B cell (primary cell): ENCODE data around the gene SELENON. TPM values are rescaled to one million over a fixed set of nuclear protein-coding genes. Genes with fewer than 3 reads are reported as not detected.

ENCODE experiments used
- ATAC-seq: fragments of 200-7000 bp; cut with Tn5 transposase; one replicate; pipeline ENCODE4 v1.10.0; 2021; ENCODE audit warnings: low read depth, mild to moderate bottlenecking, moderate number of reproducible peaks, moderate library complexity
- CTCF ChIA-PET: fragments of 350-600 bp; sonication (Branson Sonifier 250); formaldehyde crosslinking; loops from one replicate; lab custom pipeline; 2021; ENCODE audit warnings: antibody characterized with exemption, inconsistent platforms; lab: Charles Lee
- POLR2A ChIA-PET: fragments of 350-600 bp; sonication (Branson Sonifier 250); formaldehyde crosslinking; loops from one replicate; lab custom pipeline; 2021; ENCODE audit warnings: antibody characterized with exemption; lab: Charles Lee
- DNase-seq: peaks from one replicate; pipeline ENCODE4 v3.0.0; 2013
- H2AFZ ChIP-seq: 2 replicates; pipeline ENCODE4 v1.6.1; 2012; ENCODE audit warnings: mild to moderate bottlenecking, low read depth, low read length; ENCODE audit not compliant: insufficient read depth, poor library complexity, severe bottlenecking
- H3K27ac ChIP-seq, 2 donors: 1 replicate in 1 of 2; 2 replicates in 1 of 2; pipeline ENCODE4 v1.5.1; 2012 to 2013; ENCODE audit warnings: low read length in 2 of 2, mild to moderate bottlenecking in 2 of 2, moderate library complexity in 1 of 2
- H3K27me3 ChIP-seq, 4 experiments: fragments of 200-600 bp in 1 of 4; sonication (generic) in 1 of 4; replicated peaks in 1 of 4; 1 replicate in 2 of 4; 2 replicates in 2 of 4; pipeline versions ENCODE4 v1.6.1 to v1.7.0; 2013 to 2016; ENCODE audit warnings: low read length in 3 of 4, mild to moderate bottlenecking in 2 of 4, mixed read lengths in 1 of 4, moderate library complexity in 1 of 4; ENCODE audit not compliant: insufficient read depth in 4 of 4, control insufficient read depth in 3 of 4; ENCODE audit errors: control extremely low read depth in 1 of 4
- H3K36me3 ChIP-seq, 2 experiments: replicated peaks in 1 of 2; 1 replicate in 1 of 2; 2 replicates in 1 of 2; pipeline versions ENCODE4 v1.6.1 to v1.7.1; 2013; ENCODE audit warnings: low read length in 1 of 2; ENCODE audit not compliant: insufficient read depth in 2 of 2, control insufficient read depth in 1 of 2; ENCODE audit errors: control extremely low read depth in 1 of 2, extremely low read depth in 1 of 2
- H3K4me1 ChIP-seq, 2 donors: fragments of 200-600 bp in 1 of 2; sonication (generic) in 1 of 2; 1 replicate in 1 of 2; 2 replicates in 1 of 2; pipeline versions ENCODE4 v1.5.1 to v1.6.1; 2013 to 2017; ENCODE audit warnings: low read length in 2 of 2; ENCODE audit not compliant: control insufficient read depth in 2 of 2, insufficient read depth in 2 of 2
- H3K4me2 ChIP-seq: replicated peaks from 2 replicates; pipeline ENCODE3; 2012; ENCODE audit warnings: mild to moderate bottlenecking, low read depth, low read length; ENCODE audit not compliant: poor library complexity, severe bottlenecking
- H3K4me3 ChIP-seq, 5 experiments: fragments of 200-600 bp in 1 of 5; sonication (generic) in 1 of 5; 1 replicate in 3 of 5; 2 replicates in 2 of 5; pipeline versions ENCODE4 v1.5.1 to v1.7.0; 2011 to 2016; ENCODE audit warnings: low read length in 4 of 5, mild to moderate bottlenecking in 4 of 5, low read depth in 2 of 5, control low read depth in 1 of 5, moderate library complexity in 1 of 5; ENCODE audit not compliant: insufficient read depth in 1 of 5; ENCODE audit errors: control extremely low read depth in 1 of 5, extremely low read depth in 1 of 5
- H3K79me2 ChIP-seq: fragments of 200-600 bp; sonication (generic); one replicate; pipeline ENCODE4 v1.6.0; 2016; ENCODE audit warnings: low read length; ENCODE audit not compliant: control insufficient read depth, insufficient read depth
- H3K9ac ChIP-seq: fragments of 200-600 bp; sonication (generic); 2 replicates; pipeline ENCODE4 v1.6.1; 2017; ENCODE audit warnings: mild to moderate bottlenecking, low read length, moderate library complexity
- H3K9me3 ChIP-seq, 3 donors: one replicate each; pipeline versions ENCODE4 v1.6.1 to v1.7.1; 2013; ENCODE audit warnings: low read length in 2 of 3; ENCODE audit not compliant: control insufficient read depth in 2 of 3, insufficient read depth in 1 of 3; ENCODE audit errors: control extremely low read depth in 1 of 3
- H4K20me1 ChIP-seq: 2 replicates; pipeline ENCODE4 v1.6.0; 2012; ENCODE audit warnings: mild to moderate bottlenecking, low read length; ENCODE audit not compliant: insufficient read depth, control insufficient read depth, poor library complexity, severe bottlenecking
- H3K27ac Mint-ChIP-seq: one replicate; pipeline ENCODE4 v1.8.0; 2021; ENCODE audit warnings: mixed read lengths
- H3K27me3 Mint-ChIP-seq: one replicate; pipeline ENCODE4 v1.8.0; 2021; ENCODE audit warnings: mixed read lengths
- H3K4me1 Mint-ChIP-seq: one replicate; pipeline ENCODE4 v1.8.0; 2021; ENCODE audit warnings: mixed read lengths
- H3K4me3 Mint-ChIP-seq: one replicate; pipeline ENCODE4 v1.8.0; 2021; ENCODE audit warnings: mixed read lengths
- H3K9me3 Mint-ChIP-seq: one replicate; pipeline ENCODE4 v1.8.0; 2022; ENCODE audit warnings: mixed read lengths; ENCODE audit not compliant: insufficient read depth
- CTCF ChIP-seq: fragments of 200-600 bp; IDR thresholded peaks from one replicate; pipeline ENCODE4 v1.8.0; 2022; ENCODE audit warnings: antibody characterized with exemption, mild to moderate bottlenecking
- EZH2 ChIP-seq: IDR thresholded peaks from 2 replicates; pipeline ENCODE4 v1.6.1; 2012; ENCODE audit warnings: borderline replicate concordance, low read depth, mild to moderate bottlenecking, moderate library complexity, low read length; ENCODE audit not compliant: insufficient read depth, poor library complexity, severe bottlenecking
- WGBS: methylation state at CpG from one replicate; pipeline ENCODE4 v1.1.5; 2013; ENCODE audit warnings: missing lambda C conversion rate; ENCODE audit not compliant: insufficient coverage; 5-methylcytosine and 5-hydroxymethylcytosine counted together
- intact Hi-C: fragments of 100-400 bp; cut with micrococcal nuclease; formaldehyde crosslinking; loops from one replicate; pipeline ENCODE4 v1.10.0; 2022
- polyA plus RNA-seq: library from polyadenylated mRNA; depleted of rRNA; stranded (reverse); fragments of >200 nt; gene quantifications from 2 replicates; pipeline ENCODE4 v1.2.3, GENCODE V29; 2012
- total RNA-seq, 2 donors: library from RNA; stranded (reverse); fragments of 120-200 nt in 1 of 2; gene quantifications; 1 replicate in 1 of 2; 2 replicates in 1 of 2; pipeline versions ENCODE4 v1.2.3 to v1.2.4, GENCODE V29; 2013 to 2022

Gene SELENON
- total and polyA plus RNA-seq, 2 donors (not counting 1 experiment from before 2014, with no cell fraction given): 10.9 to 16.5 TPM

- Mint-ChIP-seq H3K27me3 (no peaks in the 10 kb centered on the region), H3K4me1 (peaks cover 16% of the 10 kb centered on the region), H3K9me3 (no peaks in the 10 kb centered on the region), H3K27ac (no peak overlapping the region), H3K4me3 (no peak overlapping the region)
- no peak overlapping the region for H3K9ac ChIP-seq
- peaks cover 11 to 14% of the 10 kb centered on the region in 2 donors for H3K4me1 ChIP-seq
- CTCF ChIA-PET: interaction anchor here (0.9 kb wide), 1 partner anchor 11 kb away, joined by 3 read pairs; no protein-coding TSS in a partner anchor
- DNase-seq (no peak), ATAC-seq (no peak)
- no CpG with 5 or more reads among the region's 2 CpGs for WGBS
- peaks cover 4 to 44% of the 10 kb centered on the region in 2 experiments for H3K36me3 ChIP-seq
- H3K4me3 ChIP-seq: no peak overlapping the region
- H3K9me3 ChIP-seq: no peaks in the 10 kb centered on the region
- peaks cover 40% of the 10 kb centered on the region for H3K79me2 ChIP-seq
- TF ChIP-seq CTCF: no peak
- TF ChIP-seq EZH2: no peak
- H4K20me1 ChIP-seq: peaks cover 22% of the 10 kb centered on the region
- H2AFZ ChIP-seq: no peak overlapping the region
- POLR2A ChIA-PET: interaction anchor here (0.6 kb wide), 1 partner anchor 171 kb away, joined by 8 read pairs; no protein-coding TSS in a partner anchor
- H3K4me2 ChIP-seq: no peak overlapping the region
- H3K27me3 ChIP-seq: no peaks in the 10 kb centered on the region
- H3K27ac ChIP-seq: no peak overlapping the region
- intact Hi-C loops: no loop called here
These were observed 25.6 kb downstream of the SELENON start for GRCh38 chr1:25825605-25826004.

DNA sequence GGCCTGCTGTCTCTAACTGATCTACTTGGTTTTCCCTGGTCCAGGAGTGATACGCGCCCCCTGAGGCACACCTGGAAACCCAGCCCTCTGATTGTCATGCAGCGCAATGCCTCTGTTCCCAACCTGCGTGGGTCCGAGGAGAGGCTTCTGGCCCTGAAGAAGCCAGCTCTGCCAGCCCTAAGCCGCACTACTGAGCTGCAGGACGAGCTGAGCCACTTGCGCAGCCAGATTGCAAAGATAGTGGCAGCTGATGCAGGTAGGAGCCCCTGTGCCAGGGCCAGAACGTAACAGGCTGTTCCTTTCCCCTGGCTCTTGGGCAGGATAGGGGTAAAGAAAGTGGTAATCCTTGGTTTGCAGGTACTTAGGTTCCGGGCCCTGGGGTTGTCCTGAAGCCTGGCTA, 26.6 kb downstream of the SELENON start:
- Histone ChIP-seq H3K9ac (no peak overlapping the region), H3K4me3 (no peak overlapping the region), H3K4me2 (no peak overlapping the region), H3K4me1 (peaks cover 3 to 4% of the 10 kb centered on the region in 2 donors), H3K9me3 (no peaks in the 10 kb centered on the region), H3K27me3 (no peaks in the 10 kb centered on the region), H3K79me2 (peaks cover 31% of the 10 kb centered on the region), H4K20me1 (peaks cover 16% of the 10 kb centered on the region), H3K27ac (no peak overlapping the region), H2AFZ (no peak overlapping the region), H3K36me3 (peaks cover 4 to 53% of the 10 kb centered on the region in 2 experiments)
- Mint-ChIP-seq H3K9me3 (no peaks in the 10 kb centered on the region), H3K27me3 (no peaks in the 10 kb centered on the region), H3K4me3 (no peak overlapping the region), H3K27ac (no peak overlapping the region), H3K4me1 (peaks cover 6% of the 10 kb centered on the region)
- ChIA-PET POLR2A (no interaction called here), CTCF (interaction anchor here (0.9 kb wide), 1 partner anchor 16 kb away, joined by 3 read pairs; no protein-coding TSS in a partner anchor)
- no peak for TF ChIP-seq CTCF
- no peak for TF ChIP-seq EZH2
- DNase-seq: no peak
- over 99% methylated on average over 10 of the region's 10 CpGs for WGBS
- no peak for ATAC-seq
- intact Hi-C loops: no loop called here
